ENCODE data around the gene WDR74. TPM values are rescaled to one million over a fixed set of nuclear protein-coding genes. Genes with fewer than 3 reads are reported as not detected.
"Not testable (repeated sequence)": the region's sequence is repeated elsewhere in the genome, so short reads cannot be mapped to it uniquely, and the experiment has no call there.

WDR74 gene
- total RNA-seq, 1 experiment from 2014 or later, result 102 TPM

DNA sequence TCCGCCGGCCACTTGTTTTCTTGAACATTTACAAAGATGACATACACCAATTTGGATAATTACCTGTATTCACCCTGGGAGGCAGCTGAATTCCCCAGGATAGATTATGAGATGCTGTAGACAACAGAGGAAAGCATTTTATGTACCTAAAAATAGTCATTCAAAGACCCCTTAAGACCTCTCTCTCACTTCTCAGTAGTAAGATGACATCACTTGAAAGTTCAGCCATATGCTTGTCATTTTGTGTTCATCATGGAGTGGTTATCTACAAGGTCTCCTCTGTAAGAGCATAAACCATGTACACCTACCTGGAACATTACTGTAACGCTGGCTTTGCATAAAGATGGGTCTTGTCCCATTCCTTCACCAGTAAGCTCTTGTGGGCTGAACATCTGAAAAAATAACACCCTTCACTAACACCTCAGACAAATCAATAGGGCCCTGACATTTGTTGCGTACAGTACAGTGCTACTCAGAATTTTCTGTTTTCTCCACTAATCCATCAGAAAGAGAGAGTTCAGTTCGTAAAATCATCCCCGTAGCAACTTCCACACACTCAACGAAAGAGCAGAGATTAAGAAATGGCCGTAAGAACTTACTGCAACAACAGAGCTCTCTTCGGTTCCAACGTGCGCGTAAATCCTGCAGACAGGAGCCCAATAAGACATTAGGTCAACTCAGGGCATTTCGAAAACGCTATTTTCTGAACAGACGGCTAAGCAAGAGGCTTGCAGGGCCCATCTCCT lies 15.6 kb upstream of the WDR74 start:
- Histone ChIP-seq H3K4me1 (replicated peaks) (peaks cover 26% of the 10 kb centered on the region), H3K9me3 (replicated peaks) (no peaks in the 10 kb centered on the region), H3K27ac (peak overlapping the region; percentile 49), H3K36me3 (peaks cover 46% of the 10 kb centered on the region), H3K4me3 (peak overlapping the region; percentile 54), H3K27me3 (replicated peaks) (no peaks in the 10 kb centered on the region)
- peak in 1 of 2 experiments; percentile 28 for DNase-seq (ENCODE audit: low read depth in 1 of 2, low spot score in 2 of 2)

GRCh38 chr11:62854013-62854824 lies 14.8 kb upstream of the WDR74 start:
- Histone ChIP-seq H3K36me3 (peaks cover 46% of the 10 kb centered on the region), H3K4me3 (peak overlapping the region; percentile 54), H3K9me3 (replicated peaks) (no peaks in the 10 kb centered on the region), H3K4me1 (replicated peaks) (peaks cover 26% of the 10 kb centered on the region), H3K27me3 (replicated peaks) (no peaks in the 10 kb centered on the region), H3K27ac (no peak overlapping the region)
- DNase-seq (ENCODE audit: low read depth in 1 of 2, low spot score in 2 of 2), result no peak

GRCh38 chr11:62853279-62853965 lies 14.0 kb upstream of the WDR74 start:
- peaks cover 26% of the 10 kb centered on the region for H3K4me1 ChIP-seq (replicated peaks)
- no peaks in the 10 kb centered on the region for H3K9me3 ChIP-seq (replicated peaks)
- no peak overlapping the region for H3K27ac ChIP-seq
- peaks cover 46% of the 10 kb centered on the region for H3K36me3 ChIP-seq
- no peaks in the 10 kb centered on the region for H3K27me3 ChIP-seq (replicated peaks)
- peak overlapping the region; percentile 54 for H3K4me3 ChIP-seq
- DNase-seq (ENCODE audit: low read depth in 1 of 2, low spot score in 2 of 2), result no peak

GRCh38 chr11:62852523-62853188 lies 13.3 kb upstream of the WDR74 start:
- DNase-seq (ENCODE audit: low read depth in 1 of 2, low spot score in 2 of 2), result no peak
- H3K27me3 ChIP-seq (replicated peaks), result no peaks in the 10 kb centered on the region
- H3K9me3 ChIP-seq (replicated peaks), result no peaks in the 10 kb centered on the region
- no peak overlapping the region for H3K4me3 ChIP-seq
- H3K4me1 ChIP-seq (replicated peaks), result peaks cover 26% of the 10 kb centered on the region
- no peak overlapping the region for H3K27ac ChIP-seq
- H3K36me3 ChIP-seq, result peaks cover 46% of the 10 kb centered on the region

- H3K4me1 ChIP-seq (replicated peaks), result peaks cover 26% of the 10 kb centered on the region
- DNase-seq (ENCODE audit: low read depth in 1 of 2, low spot score in 2 of 2), result no peak
- H3K27me3 ChIP-seq (replicated peaks), result no peaks in the 10 kb centered on the region
- no peak overlapping the region for H3K4me3 ChIP-seq
- no peak overlapping the region for H3K27ac ChIP-seq
- H3K36me3 ChIP-seq, result peaks cover 46% of the 10 kb centered on the region
- H3K9me3 ChIP-seq (replicated peaks), result no peaks in the 10 kb centered on the region
Measured at GRCh38 chr11:62851807-62852522, 12.6 kb upstream of the WDR74 start.

GRCh38 chr11:62850911-62851806 lies 11.8 kb upstream of the WDR74 start:
- H3K4me3 ChIP-seq, result no peak overlapping the region
- peaks cover 46% of the 10 kb centered on the region for H3K36me3 ChIP-seq

DNA sequence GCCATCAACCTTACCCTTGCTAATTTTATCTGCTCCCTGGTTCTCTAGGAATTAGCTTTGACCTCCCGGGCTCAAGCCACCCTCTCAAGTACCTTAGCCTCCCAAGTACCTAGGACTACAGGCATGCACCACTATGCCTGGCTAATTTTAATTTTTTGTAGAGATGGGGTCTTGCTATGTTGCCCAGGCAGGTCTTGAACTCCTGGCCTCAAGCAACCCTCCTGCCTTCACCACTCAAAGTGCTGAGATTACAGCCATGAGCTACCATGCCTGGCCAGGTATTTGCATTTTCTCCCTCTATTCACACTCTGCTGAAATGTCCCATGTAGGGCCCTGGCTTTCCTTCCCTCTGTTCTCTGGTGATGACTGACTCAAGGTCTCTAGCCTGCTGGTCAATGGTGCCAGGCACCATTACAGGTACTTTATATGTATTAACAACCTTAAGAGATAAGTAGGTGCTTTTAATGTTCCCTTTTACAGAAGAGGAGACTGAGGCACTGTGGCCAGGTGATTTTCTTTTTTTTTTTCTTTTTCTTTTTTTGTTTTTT lies 8.5 kb upstream of the WDR74 start:
- H3K4me1 ChIP-seq (replicated peaks), result peaks cover 3% of the 10 kb centered on the region; the same call in 1 of the 2 replicates
- H3K27ac ChIP-seq, result no peak overlapping the region
- DNase-seq (ENCODE audit: low read depth in 1 of 2, low spot score in 2 of 2), result no peak
- H3K4me3 ChIP-seq, result no peak overlapping the region
- H3K36me3 ChIP-seq, result peaks cover 18% of the 10 kb centered on the region
- no peaks in the 10 kb centered on the region for H3K27me3 ChIP-seq (replicated peaks)
- H3K9me3 ChIP-seq (replicated peaks), result no peaks in the 10 kb centered on the region

More at GRCh38 chr11:62850911-62851806, 11.8 kb upstream of the WDR74 start:
- DNase-seq (ENCODE audit: low read depth in 1 of 2, low spot score in 2 of 2), result peak in 1 of 2 experiments; percentile 41
- H3K4me1 ChIP-seq (replicated peaks), result peaks cover 21% of the 10 kb centered on the region
- H3K27ac ChIP-seq, result no peak overlapping the region
- no peaks in the 10 kb centered on the region for H3K9me3 ChIP-seq (replicated peaks)
- no peaks in the 10 kb centered on the region for H3K27me3 ChIP-seq (replicated peaks)

GRCh38 chr11:62846177-62846576 lies 6.8 kb upstream of the WDR74 start:
- Histone ChIP-seq H3K27me3 (replicated peaks) (no peaks in the 10 kb centered on the region; the same call in 1 of the 2 replicates), H3K9me3 (replicated peaks) (no peaks in the 10 kb centered on the region), H3K36me3 (peaks cover 2% of the 10 kb centered on the region; the same call in 1 of the 2 replicates), H3K4me1 (replicated peaks) (peaks cover 8% of the 10 kb centered on the region), H3K27ac (no peak overlapping the region), H3K4me3 (no peak overlapping the region)
- DNase-seq (ENCODE audit: low read depth in 1 of 2, low spot score in 2 of 2), result no peak

- Histone ChIP-seq H3K36me3 (peaks cover 2% of the 10 kb centered on the region), H3K27ac (no peak overlapping the region), H3K27me3 (replicated peaks) (no peaks in the 10 kb centered on the region; the same call in 1 of the 2 replicates), H3K9me3 (replicated peaks) (no peaks in the 10 kb centered on the region), H3K4me1 (replicated peaks) (peaks cover 13% of the 10 kb centered on the region), H3K4me3 (no peak overlapping the region)
- no peak for DNase-seq (ENCODE audit: low read depth in 1 of 2, low spot score in 2 of 2)
Measured at GRCh38 chr11:62844154-62844553, 4.8 kb upstream of the WDR74 start.

DNA sequence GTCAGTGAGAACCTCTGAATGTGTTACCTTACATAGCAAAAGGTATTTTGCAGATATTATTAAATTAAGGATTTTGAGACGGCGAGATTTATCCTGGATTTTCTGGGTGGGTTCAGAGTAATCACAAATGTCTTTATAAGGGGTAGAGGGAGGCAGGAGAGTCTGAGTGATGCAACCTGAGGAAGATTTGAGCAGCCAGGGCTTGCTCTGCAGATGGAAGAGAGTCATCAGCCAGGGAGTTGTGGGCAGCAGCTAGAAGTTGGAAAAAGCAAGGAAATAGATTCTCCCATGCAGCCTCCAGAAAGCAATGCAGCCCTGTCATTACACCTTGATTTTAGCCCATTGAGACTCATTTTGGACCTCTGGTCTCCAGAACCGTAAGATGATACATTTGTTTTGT lies 4.1 kb upstream of the WDR74 start:
- peaks cover 5% of the 10 kb centered on the region for H3K36me3 ChIP-seq
- H3K4me3 ChIP-seq, result no peak overlapping the region
- H3K9me3 ChIP-seq (replicated peaks), result no peaks in the 10 kb centered on the region
- DNase-seq (ENCODE audit: low read depth in 1 of 2, low spot score in 2 of 2), result no peak
- H3K27ac ChIP-seq, result no peak overlapping the region
- no peaks in the 10 kb centered on the region; the same call in 1 of the 2 replicates for H3K27me3 ChIP-seq (replicated peaks)
- peaks cover 13% of the 10 kb centered on the region for H3K4me1 ChIP-seq (replicated peaks)

DNA sequence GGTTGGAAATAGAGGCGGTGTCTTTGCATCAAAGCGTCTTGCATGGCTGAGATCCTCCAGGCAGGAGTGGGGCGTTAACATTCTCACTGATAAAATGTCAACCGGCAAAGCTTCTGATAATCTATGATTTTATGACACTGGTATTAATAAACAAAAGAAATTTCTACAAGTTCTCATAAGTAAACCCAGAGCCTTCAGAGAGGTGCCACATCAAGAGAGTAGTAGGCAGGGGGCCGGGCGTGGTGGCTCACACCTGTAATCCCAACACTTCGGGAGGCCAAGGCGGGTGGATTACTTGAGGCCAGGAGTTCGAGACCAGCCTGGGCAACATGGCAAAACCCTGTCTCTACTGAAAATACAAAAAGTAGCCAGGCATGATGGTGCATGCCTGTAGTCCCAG lies 3.5 kb upstream of the WDR74 start:
- H3K9me3 ChIP-seq (replicated peaks); DNase-seq (ENCODE audit: low read depth in 1 of 2, low spot score in 2 of 2); H3K27me3 ChIP-seq (replicated peaks); H3K36me3 ChIP-seq; H3K4me3 ChIP-seq; H3K27ac ChIP-seq: not testable (repeated sequence)
- peaks cover 16% of the 10 kb centered on the region for H3K4me1 ChIP-seq (replicated peaks)
